GM12872 (cell line): ENCODE measurements around the gene FERMT2.

Experiments
- TF ChIP-seq, protein P1 (sequence below): IDR thresholded peaks from 3 replicates; pipeline ENCODE4 v1.5.1; 2011; ENCODE audit warnings: low read depth, mild to moderate bottlenecking, low read length, moderate library complexity; ENCODE audit not compliant: insufficient read depth

Gene FERMT2

DNA sequence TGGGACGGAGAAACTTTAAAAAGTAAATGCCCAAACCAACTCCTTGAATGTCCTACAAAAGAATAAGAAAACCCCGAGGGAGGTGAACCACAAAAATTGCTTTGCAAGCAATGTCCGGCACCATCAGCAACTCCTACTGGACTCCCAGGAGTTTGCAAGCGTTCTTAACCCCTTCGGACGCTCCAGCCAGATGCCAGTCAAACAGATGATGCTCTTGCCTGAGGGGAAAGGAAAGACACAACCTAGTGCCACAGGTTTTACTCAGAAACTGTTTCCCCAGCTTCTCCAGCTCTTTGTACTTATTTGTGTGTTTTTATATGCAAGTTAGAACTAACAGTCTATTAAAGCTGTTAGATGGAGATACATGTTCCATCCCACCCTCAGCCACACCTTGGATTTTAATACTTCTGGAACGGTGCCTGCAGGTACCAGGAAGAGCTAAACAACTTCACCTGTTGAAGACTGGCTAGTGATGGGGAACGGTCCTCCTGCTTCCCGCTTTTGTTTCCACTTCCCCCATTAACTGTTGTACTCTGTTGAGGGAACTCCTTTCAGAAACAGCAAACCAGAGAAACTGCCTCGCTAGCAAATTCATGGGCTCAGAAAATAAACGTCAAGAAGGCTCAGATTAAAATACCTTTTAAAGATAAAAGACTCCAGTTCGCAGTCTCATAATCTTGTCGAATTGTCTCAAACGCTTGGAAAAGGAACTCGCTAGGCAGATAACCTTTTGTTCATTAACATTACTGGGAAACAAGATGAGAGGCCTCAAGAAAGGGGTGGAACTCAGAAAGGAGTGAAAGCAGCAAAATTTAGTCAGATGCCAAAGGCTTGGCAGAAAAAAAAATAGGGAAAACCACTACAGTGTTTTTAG, 1.1 kb upstream of the FERMT2 start:
- TF ChIP-seq, protein P1, sequence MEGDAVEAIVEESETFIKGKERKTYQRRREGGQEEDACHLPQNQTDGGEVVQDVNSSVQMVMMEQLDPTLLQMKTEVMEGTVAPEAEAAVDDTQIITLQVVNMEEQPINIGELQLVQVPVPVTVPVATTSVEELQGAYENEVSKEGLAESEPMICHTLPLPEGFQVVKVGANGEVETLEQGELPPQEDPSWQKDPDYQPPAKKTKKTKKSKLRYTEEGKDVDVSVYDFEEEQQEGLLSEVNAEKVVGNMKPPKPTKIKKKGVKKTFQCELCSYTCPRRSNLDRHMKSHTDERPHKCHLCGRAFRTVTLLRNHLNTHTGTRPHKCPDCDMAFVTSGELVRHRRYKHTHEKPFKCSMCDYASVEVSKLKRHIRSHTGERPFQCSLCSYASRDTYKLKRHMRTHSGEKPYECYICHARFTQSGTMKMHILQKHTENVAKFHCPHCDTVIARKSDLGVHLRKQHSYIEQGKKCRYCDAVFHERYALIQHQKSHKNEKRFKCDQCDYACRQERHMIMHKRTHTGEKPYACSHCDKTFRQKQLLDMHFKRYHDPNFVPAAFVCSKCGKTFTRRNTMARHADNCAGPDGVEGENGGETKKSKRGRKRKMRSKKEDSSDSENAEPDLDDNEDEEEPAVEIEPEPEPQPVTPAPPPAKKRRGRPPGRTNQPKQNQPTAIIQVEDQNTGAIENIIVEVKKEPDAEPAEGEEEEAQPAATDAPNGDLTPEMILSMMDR: no peak

DNA sequence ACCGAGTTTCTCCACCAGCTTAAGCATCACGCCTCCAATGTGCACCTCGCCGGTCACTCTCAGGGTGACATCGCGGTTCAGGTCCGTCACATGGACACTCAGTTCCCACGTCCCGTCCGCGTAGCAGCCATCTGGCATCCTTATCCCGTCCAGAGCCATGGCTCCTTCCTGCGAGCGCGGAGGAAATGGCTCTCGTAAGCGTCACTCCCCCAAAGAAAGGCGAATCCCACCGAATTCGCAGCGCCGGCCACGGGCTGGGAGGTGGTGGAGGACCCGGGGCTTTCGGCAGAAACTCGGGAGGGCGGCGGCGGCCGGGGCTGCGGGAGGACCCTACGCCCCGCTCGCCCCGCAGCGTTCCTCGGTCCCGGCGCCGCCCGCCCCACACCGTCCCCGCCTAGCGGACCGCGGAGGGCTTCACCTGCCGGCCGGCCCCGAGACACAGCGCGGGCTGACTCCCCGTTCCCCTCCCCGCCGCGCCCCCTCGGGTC, 396 bp downstream of the FERMT2 start:
- TF ChIP-seq, protein P1: no peak

DNA sequence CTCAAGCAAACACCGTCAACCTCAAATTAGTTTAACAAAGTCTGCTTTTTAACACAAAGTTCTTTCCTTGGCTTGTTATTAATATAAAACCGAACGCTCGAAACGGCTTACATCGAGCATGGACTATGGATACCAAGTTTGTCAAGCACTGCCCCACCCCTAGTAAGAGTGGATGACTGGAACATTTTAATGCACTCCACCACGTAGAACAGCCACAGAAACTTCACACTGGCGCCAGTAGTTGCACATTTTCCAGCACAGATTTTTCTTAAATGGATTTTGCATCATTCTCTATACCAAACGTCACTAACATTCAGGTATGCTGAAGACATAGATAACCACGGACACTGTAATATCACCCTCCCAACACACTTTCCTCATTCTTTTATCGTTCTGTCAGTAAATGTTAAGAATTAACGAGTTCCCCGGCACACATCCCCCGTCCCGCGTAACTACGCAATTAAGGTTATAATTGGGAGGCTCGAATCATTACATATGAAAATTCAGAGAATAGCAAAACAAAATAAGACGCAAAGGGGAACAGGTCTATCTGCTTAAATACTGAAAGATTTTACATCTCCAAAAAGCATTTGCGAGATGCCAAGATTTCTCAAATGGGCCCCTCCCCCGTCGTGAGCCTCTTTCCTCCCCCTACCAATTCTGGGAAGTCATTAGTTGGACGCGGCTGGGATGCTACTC, 990 bp downstream of the FERMT2 start:
- TF ChIP-seq, protein P1: no peak

DNA sequence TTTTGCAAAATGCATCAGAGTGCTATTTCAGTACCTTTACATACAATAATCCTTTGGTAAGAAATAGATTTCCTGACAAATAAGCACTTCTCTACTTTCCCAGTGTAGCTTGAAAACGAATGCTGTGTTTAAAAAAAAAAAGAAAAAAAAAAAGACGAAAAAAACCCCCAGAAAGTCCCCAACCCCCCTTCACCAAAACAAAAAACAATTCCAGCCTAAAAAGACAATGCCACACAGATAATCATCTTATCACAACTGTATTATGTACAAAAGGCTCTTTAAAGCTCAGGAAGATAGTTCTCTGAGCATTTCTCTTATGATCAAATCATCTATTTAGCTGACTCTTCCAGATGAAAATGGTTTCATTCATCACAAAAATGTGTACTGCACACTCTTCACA, 1.6 kb downstream of the FERMT2 start:
- TF ChIP-seq, protein P1: no peak

DNA sequence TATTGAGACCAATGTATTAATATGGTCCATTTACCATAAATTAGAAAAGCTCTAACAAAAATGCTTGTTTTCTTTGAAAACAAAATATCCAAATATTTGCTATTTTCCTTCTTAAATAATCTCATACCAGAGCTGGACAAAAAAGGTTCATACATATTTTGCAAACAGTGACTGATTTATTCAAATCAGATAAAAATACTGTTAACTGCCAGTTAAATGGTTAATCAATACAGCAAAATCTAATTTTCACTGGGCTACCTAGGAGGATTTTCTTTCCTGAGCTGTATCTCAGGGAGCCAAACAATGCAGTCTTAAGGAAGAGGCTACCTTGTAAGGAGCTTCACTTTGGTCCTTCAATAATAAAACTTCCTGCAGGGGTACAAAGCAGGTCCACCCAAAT, 2.0 kb downstream of the FERMT2 start:
- TF ChIP-seq, protein P1: no peak

DNA sequence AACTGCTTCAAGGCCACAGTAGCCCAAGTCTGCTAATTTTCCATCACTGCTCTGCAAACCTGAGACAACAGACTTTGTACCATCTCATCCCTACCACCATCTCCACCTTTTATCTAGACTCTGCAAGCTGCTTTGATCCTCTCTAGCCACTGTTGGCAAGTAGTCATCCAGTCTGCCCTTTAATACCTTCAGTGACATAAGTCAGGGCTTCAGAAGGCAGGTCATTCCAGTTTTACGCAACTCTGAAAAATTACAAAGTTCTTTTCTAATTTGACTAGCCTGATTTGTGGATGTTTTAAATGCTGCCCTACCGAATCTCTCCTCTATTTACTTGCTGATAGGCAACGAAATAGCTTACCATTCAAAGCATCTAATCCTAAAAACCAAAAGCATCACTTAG, 2.8 kb downstream of the FERMT2 start:
- TF ChIP-seq, protein P1: no peak

DNA sequence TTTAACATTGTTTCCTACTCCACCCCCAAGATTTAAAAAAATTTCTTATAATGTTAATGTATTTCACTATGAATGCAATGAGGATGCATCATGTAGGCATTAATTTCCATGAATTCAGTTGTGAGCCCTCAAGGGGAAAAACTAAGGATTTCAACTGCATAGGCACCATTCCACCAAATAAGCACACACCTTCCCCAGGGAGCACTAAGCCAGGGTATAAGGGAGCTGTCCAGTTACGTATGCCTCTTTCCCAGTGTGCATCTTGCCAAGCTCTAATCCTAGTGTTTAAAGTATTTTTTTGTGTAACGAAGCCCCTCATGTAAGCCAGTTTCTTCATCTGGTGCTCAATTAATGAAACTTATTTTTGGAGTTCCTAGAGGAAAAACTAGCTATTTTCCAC, 6.6 kb downstream of the FERMT2 start:
- TF ChIP-seq, protein P1: no peak
